PC-3 (cell line): ENCODE data around the gene PLA2G4B. TPM values are rescaled to one million over a fixed set of nuclear protein-coding genes. Genes with fewer than 3 reads are reported as not detected.
A peak's percentile ranks its signal among the peaks of the same experiment; 100 is the strongest.

Experiments used
- ATAC-seq: fragments of 200-7000 bp; cut with Tn5 transposase; 2 replicates; pipeline ENCODE4 v1.9.1; 2020; ENCODE audit warnings: mild to moderate bottlenecking, moderate library complexity
- BruUV-seq: library from RNA; stranded (reverse); fragments of 400-500 nt; replicated peaks from 2 replicates; lab custom pipeline; 2021; lab: Mats Ljungman, UMichigan
- CTCF ChIA-PET: fragments of 300-600 bp; sonication (Branson Sonifier 250); formaldehyde crosslinking; loops from one replicate; lab custom pipeline; 2022; ENCODE audit warnings: antibody characterized with exemption; lab: Charles Lee
- POLR2A ChIA-PET: fragments of 300-600 bp; sonication (Branson Sonifier 250); formaldehyde crosslinking; loops from one replicate; lab custom pipeline; 2022; ENCODE audit warnings: antibody characterized with exemption; ENCODE audit not compliant: unreplicated experiment; lab: Charles Lee
- DNase-seq: peaks from one replicate; pipeline ENCODE4 v3.0.0-alpha.2; 2015
- H2AFZ ChIP-seq: fragments of 300-600 bp; sonication (generic); 2 replicates; pipeline ENCODE4 v1.6.0; 2016; ENCODE audit warnings: antibody characterized with exemption, low read length
- H3F3A ChIP-seq: fragments of 300-600 bp; sonication (generic); one replicate; pipeline ENCODE4 v1.6.0; 2017; ENCODE audit warnings: antibody characterized with exemption, low read length, control low read depth, mild to moderate bottlenecking; ENCODE audit not compliant: unreplicated experiment
- H3K27ac ChIP-seq: fragments of 300-600 bp; sonication (generic); 2 replicates; pipeline ENCODE4 v1.5.1; 2016; ENCODE audit warnings: mild to moderate bottlenecking, low read length
- H3K27me3 ChIP-seq: fragments of 300-600 bp; sonication (generic); 2 replicates; pipeline ENCODE4 v1.6.1; 2016; ENCODE audit warnings: low read length, mixed read lengths
- H3K36me3 ChIP-seq: fragments of 300-600 bp; sonication (generic); 2 replicates; pipeline ENCODE4 v1.6.1; 2016; ENCODE audit warnings: low read depth, mixed run types, low read length, mixed read lengths
- H3K4me1 ChIP-seq: fragments of 300-600 bp; sonication (generic); 2 replicates; pipeline ENCODE4 v1.5.1; 2016; ENCODE audit warnings: low read length; ENCODE audit not compliant: insufficient read depth
- H3K4me2 ChIP-seq: fragments of 300-600 bp; sonication (generic); 2 replicates; pipeline ENCODE4 v1.6.0; 2016; ENCODE audit warnings: low read length
- H3K4me3 ChIP-seq: fragments of 300-600 bp; sonication (generic); 2 replicates; pipeline ENCODE4 v1.5.1; 2016; ENCODE audit warnings: mild to moderate bottlenecking, low read length, mixed read lengths
- H3K79me2 ChIP-seq: fragments of 300-600 bp; sonication (generic); 2 replicates; pipeline ENCODE4 v1.6.1; 2017; ENCODE audit warnings: low read length, mixed read lengths
- H3K9ac ChIP-seq: fragments of 300-600 bp; sonication (generic); 2 replicates; pipeline ENCODE4 v1.6.0; 2016; ENCODE audit warnings: mild to moderate bottlenecking, low read length
- H3K9me2 ChIP-seq: fragments of 300-600 bp; sonication (generic); replicated peaks from 2 replicates; pipeline ENCODE4 v1.6.1; 2016; ENCODE audit warnings: mixed run types, low read length, mixed read lengths
- H3K9me3 ChIP-seq: fragments of 300-600 bp; sonication (generic); 2 replicates; pipeline ENCODE4 v1.6.1; 2016; ENCODE audit warnings: low read length, mixed read lengths
- H4K20me1 ChIP-seq: fragments of 300-600 bp; sonication (generic); 2 replicates; pipeline ENCODE4 v1.6.1; 2016; ENCODE audit warnings: low read length, mixed read lengths
- CTCF ChIP-seq: fragments of 300-600 bp; sonication (generic); conservative IDR thresholded peaks from 2 replicates; pipeline ENCODE4 v1.5.1; 2017; ENCODE audit warnings: antibody characterized with exemption, low read depth, mild to moderate bottlenecking, low read length
- EZH2 ChIP-seq: fragments of 300-600 bp; sonication (generic); IDR thresholded peaks from one replicate; pipeline ENCODE4 v1.6.1; 2017; ENCODE audit warnings: antibody characterized with exemption, mild to moderate bottlenecking, low read length; ENCODE audit not compliant: unreplicated experiment
- EZH2phosphoT487 ChIP-seq: fragments of 300-600 bp; sonication (generic); IDR thresholded peaks from 2 replicates; pipeline ENCODE4 v1.6.1; 2018; ENCODE audit warnings: mild to moderate bottlenecking, antibody characterized with exemption, low read length, borderline replicate concordance
- intact Hi-C: fragments of 100-400 bp; cut with micrococcal nuclease; formaldehyde crosslinking; loops from 2 replicates; pipeline ENCODE4 v1.9.0; 2023
- total RNA-seq: library from RNA; depleted of rRNA; stranded (reverse); fragments of >200 nt; gene quantifications from 2 replicates; pipeline ENCODE4 v1.2.3, GENCODE V29; 2014

Gene PLA2G4B
- total RNA-seq, 1 experiment from 2014 or later: 12.2 TPM

GRCh38 chr15:41894791-41895463 is 56.3 kb downstream of the PLA2G4B start:
- Histone ChIP-seq H3K27ac (peak overlapping the region; percentile 86), H3K4me3 (peak overlapping the region; percentile 53), H4K20me1 (no peaks in the 10 kb centered on the region), H2AFZ (peak overlapping the region; percentile 34; the same call in 1 of the 2 replicates), H3K27me3 (no peaks in the 10 kb centered on the region), H3K9me2 (no peaks in the 10 kb centered on the region), H3K36me3 (peaks cover 6% of the 10 kb centered on the region), H3K4me1 (peaks cover 20% of the 10 kb centered on the region), H3K9me3 (no peaks in the 10 kb centered on the region), H3K4me2 (peak overlapping the region; percentile 76), H3F3A (no peaks in the 10 kb centered on the region), H3K9ac (peak overlapping the region; percentile 66), H3K79me2 (no peaks in the 10 kb centered on the region)
- intact Hi-C loops: loop anchor here (2.0 kb wide), 1 partner anchor 66 kb away; the partner anchor contains the start of gene JMJD7
- ATAC-seq (peak; percentile 93), DNase-seq (peak; percentile 82)
- TF ChIP-seq CTCF (peak; percentile 54; the same call in 1 of the 2 replicates), EZH2 (no peak), EZH2phosphoT487 (no peak)
- BruUV-seq: no TSS peak
- ChIA-PET POLR2A (no interaction called here), CTCF (interaction anchor here (0.5 to 1.5 kb wide), 2 partner anchors 78 to 116 kb away, joined by 5 read pairs; partner anchors contain the start of gene EHD4)

- ChIA-PET POLR2A (no interaction called here), CTCF (interaction anchor here (0.5 to 1.5 kb wide), 3 partner anchors 20 to 117 kb away, joined by 3 to 5 read pairs (median 5); partner anchors contain the start of gene EHD4)
These were observed 56.8 kb downstream of the PLA2G4B start for GRCh38 chr15:41895491-41895890.

More at GRCh38 chr15:41895491-41895890, 56.8 kb downstream of the PLA2G4B start:
- DNase-seq (no peak), ATAC-seq (no peak; the same call in 1 of the 2 replicates)
- H3K9ac ChIP-seq: no peak overlapping the region
- H3K9me2 ChIP-seq: no peaks in the 10 kb centered on the region
- H3K9me3 ChIP-seq: no peaks in the 10 kb centered on the region
- peaks cover 8% of the 10 kb centered on the region for H3K36me3 ChIP-seq
- BruUV-seq: no TSS peak
- no peaks in the 10 kb centered on the region for H3K27me3 ChIP-seq
- peak overlapping the region; percentile 86 for H3K27ac ChIP-seq
- no peak overlapping the region for H2AFZ ChIP-seq
- H3K4me3 ChIP-seq: no peak overlapping the region
- peaks cover 20% of the 10 kb centered on the region for H3K4me1 ChIP-seq
- no peaks in the 10 kb centered on the region for H3K79me2 ChIP-seq
- no peaks in the 10 kb centered on the region for H4K20me1 ChIP-seq
- no peak for TF ChIP-seq CTCF
- no peak for TF ChIP-seq EZH2
- no peak for TF ChIP-seq EZH2phosphoT487
- H3K4me2 ChIP-seq: peak overlapping the region; percentile 76
- H3F3A ChIP-seq: no peaks in the 10 kb centered on the region
- intact Hi-C loops: loop anchor here (2.0 kb wide), 1 partner anchor 67 kb away; the partner anchor contains the start of gene JMJD7
